ENCODE measurements around the gene ANXA2. TPM values are rescaled to one million over a fixed set of nuclear protein-coding genes. Genes with fewer than 3 reads are reported as not detected.

ANXA2 gene
- total and polyA plus RNA-seq, 10 of the 15 experiments (the other 5 are each of a cell fraction or from before 2014, with no cell fraction given): 135 to 540 (median 281) TPM

GRCh38 chr15:60316961-60317360, 80.8 kb downstream of the ANXA2 start (continued):
- no peak for TF ChIP-seq ZBTB33 (IDR thresholded peaks at IDR 0.05)

- no TSS peak for BruUV-seq (replicated peaks)
- intact Hi-C loops (cut with micrococcal nuclease; ENCODE audit: unreplicated experiment) (no loop called here), in situ Hi-C loops (cut with MboI) (no loop called here)
- POLR2A ChIA-PET: no interaction called here
- no peak overlapping the region for H3K27ac ChIP-seq (ENCODE audit: control insufficient read depth, insufficient read depth)
- no peaks in the 10 kb centered on the region for H3K36me3 ChIP-seq (ENCODE audit: control insufficient read depth in 2 of 2, insufficient read depth in 2 of 2, low read length in 1 of 2)
- DNase-seq (ENCODE audit: low read depth, low spot score) (no peak), ATAC-seq (no peak), FAIRE-seq (no peak)
- no peaks in the 10 kb centered on the region for H3K79me2 ChIP-seq (ENCODE audit: control insufficient read depth, insufficient read depth, low read length)
- no peak for TF ChIP-seq POU2F2 (IDR thresholded peaks at IDR 0.05; ENCODE audit: borderline replicate concordance, low read depth, low read length)
- TF ChIP-seq E4F1 (IDR thresholded peaks at IDR 0.05; ENCODE audit: borderline replicate concordance, partially characterized antibody): no peak
- TF ChIP-seq DPF2 (IDR thresholded peaks at IDR 0.05): no peak
- no peak for TF ChIP-seq FOXM1 (IDR thresholded peaks at IDR 0.05; ENCODE audit: low read depth, low read length)
- no peak for TF ChIP-seq NR2C1 (IDR thresholded peaks at IDR 0.05)
- TF ChIP-seq PBX3 (IDR thresholded peaks at IDR 0.05; ENCODE audit: insufficient replicate concordance, low read depth, low read length): no peak
- no peak for TF ChIP-seq NBN (IDR thresholded peaks at IDR 0.05)
- TF ChIP-seq CTCF (IDR thresholded peaks at IDR 0.05 in 2 of 3, conservative IDR thresholded peaks at IDR 0.05 in 1 of 3; ENCODE audit: control insufficient read depth in 2 of 3, extremely low read depth in 1 of 3, insufficient read depth in 1 of 3, low read depth in 3 of 3, low read length in 3 of 3): no peak
- TF ChIP-seq NFIC (IDR thresholded peaks at IDR 0.05; ENCODE audit: low read depth, low read length): no peak
- TF ChIP-seq JUNB (IDR thresholded peaks at IDR 0.05): no peak
- no peak for TF ChIP-seq ZBTB11 (CRISPR knock-in tag; IDR thresholded peaks at IDR 0.05)
- no peak overlapping the region for H2AFZ ChIP-seq (ENCODE audit: control insufficient read depth, low read depth, low read length)
- no peak overlapping the region for H3K4me2 ChIP-seq (ENCODE audit: control insufficient read depth, insufficient read depth)
- RAD21 ChIA-PET (ENCODE audit: unreplicated experiment): no interaction called here
- H3K27me3 ChIP-seq (replicated peaks in 1 of 2; ENCODE audit: control insufficient read depth in 2 of 2, insufficient read depth in 2 of 2, low read length in 1 of 2): no peaks in the 10 kb centered on the region
- no peak overlapping the region for H3K4me3 ChIP-seq
- no peaks in the 10 kb centered on the region for H3K4me1 ChIP-seq (ENCODE audit: control insufficient read depth, insufficient read depth, low read length)
- CTCF ChIA-PET: interaction anchor here (1.7 to 2.0 kb wide), 3 partner anchors 10 to 624 kb away, joined by 4 to 11 read pairs (median 4); no protein-coding TSS in a partner anchor
- SMC1A ChIA-PET (ENCODE audit: uncharacterized antibody, unreplicated experiment): no interaction called here
- WGBS (ENCODE audit: insufficient coverage, insufficient replicate concordance, low lambda C conversion rate, missing lambda C conversion rate): 0% methylated on average over 4 of the region's 4 CpGs
- H3K9ac ChIP-seq (ENCODE audit: control insufficient read depth, insufficient read depth, low read length): no peak overlapping the region
- peaks cover 7% of the 10 kb centered on the region for H3K9me3 ChIP-seq (replicated peaks; ENCODE audit: control insufficient read depth, insufficient read depth, low read length)
- no peaks in the 10 kb centered on the region for H4K20me1 ChIP-seq (ENCODE audit: control insufficient read depth, insufficient read depth)
These were observed 81.9 kb downstream of the ANXA2 start for GRCh38 chr15:60315878-60316277.
